ENCODE measurements around the gene CELSR1. TPM values are rescaled to one million over a fixed set of nuclear protein-coding genes. Genes with fewer than 3 reads are reported as not detected.

The CELSR1 gene
- total and polyA plus RNA-seq, 2 of the 13 experiments (the other 11 are each of a cell fraction or from before 2014, with no cell fraction given) = 0.78 to 1.8 TPM

GRCh38 chr22:46546466-46547178 lies 9.2 kb upstream of the CELSR1 start:
- ATAC-seq = no peak; the same call in 2 of the 3 replicates
- no peaks in the 10 kb centered on the region for H3K9me3 ChIP-seq (ENCODE audit: low read length)
- intact Hi-C loops (cut with micrococcal nuclease; ENCODE audit: unreplicated experiment) (loop anchor here (5.0 to 10.0 kb wide), 2 partner anchors 92 to 189 kb away; no protein-coding TSS in a partner anchor), in situ Hi-C loops (cut with HindIII; ENCODE audit: extremely low pct_ligation_motif_present, low pct_unique_long_range_greater_than_20kb) (loop anchor here (25.0 kb wide), 1 partner anchor 409 kb away; no protein-coding TSS in a partner anchor)
- peak overlapping the region in 1 of 3 experiments; percentile 54; a peak in 1 of 6 replicates for H3K4me3 ChIP-seq (replicated peaks in 1 of 3; ENCODE audit: insufficient read depth in 1 of 3, low read depth in 2 of 3, low read length in 3 of 3)
- H3K9ac ChIP-seq (ENCODE audit: insufficient read depth, low read depth, low read length) = peak overlapping the region; percentile 27; the same call in 1 of the 2 replicates
- H3K27ac ChIP-seq (ENCODE audit: extremely low read length, insufficient read depth, low read length) = no peak overlapping the region
- H3K36me3 ChIP-seq (replicated peaks in 1 of 2; ENCODE audit: control insufficient read depth in 1 of 2, insufficient read depth in 2 of 2, low read length in 2 of 2) = no peaks in the 10 kb centered on the region
- DNase-seq (ENCODE audit: low spot score) = no peak
- POLR2A ChIA-PET = interaction anchor here (1.5 to 2.2 kb wide), 3 partner anchors 15 to 210 kb away, joined by 4 to 11 read pairs (median 11); no protein-coding TSS in a partner anchor
- no peak for FAIRE-seq
- H3K4me1 ChIP-seq (ENCODE audit: insufficient read depth, low read length) = peaks cover 47% of the 10 kb centered on the region
- TF ChIP-seq ZNF281 (CRISPR knock-in tag; IDR thresholded peaks at IDR 0.05; ENCODE audit: borderline replicate concordance) (peak; percentile 26; the same call in 1 of the 2 replicates), DR1 (CRISPR knock-in tag; IDR thresholded peaks at IDR 0.05) (no peak), SALL1 (CRISPR knock-in tag; IDR thresholded peaks at IDR 0.05) (peak; percentile 25; the same call in 1 of the 2 replicates)
- TF ChIP-seq, protein P1, sequence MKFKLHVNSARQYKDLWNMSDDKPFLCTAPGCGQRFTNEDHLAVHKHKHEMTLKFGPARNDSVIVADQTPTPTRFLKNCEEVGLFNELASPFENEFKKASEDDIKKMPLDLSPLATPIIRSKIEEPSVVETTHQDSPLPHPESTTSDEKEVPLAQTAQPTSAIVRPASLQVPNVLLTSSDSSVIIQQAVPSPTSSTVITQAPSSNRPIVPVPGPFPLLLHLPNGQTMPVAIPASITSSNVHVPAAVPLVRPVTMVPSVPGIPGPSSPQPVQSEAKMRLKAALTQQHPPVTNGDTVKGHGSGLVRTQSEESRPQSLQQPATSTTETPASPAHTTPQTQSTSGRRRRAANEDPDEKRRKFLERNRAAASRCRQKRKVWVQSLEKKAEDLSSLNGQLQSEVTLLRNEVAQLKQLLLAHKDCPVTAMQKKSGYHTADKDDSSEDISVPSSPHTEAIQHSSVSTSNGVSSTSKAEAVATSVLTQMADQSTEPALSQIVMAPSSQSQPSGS (CRISPR knock-in tag; IDR thresholded peaks at IDR 0.05) = no peak
- TF ChIP-seq, protein P2, sequence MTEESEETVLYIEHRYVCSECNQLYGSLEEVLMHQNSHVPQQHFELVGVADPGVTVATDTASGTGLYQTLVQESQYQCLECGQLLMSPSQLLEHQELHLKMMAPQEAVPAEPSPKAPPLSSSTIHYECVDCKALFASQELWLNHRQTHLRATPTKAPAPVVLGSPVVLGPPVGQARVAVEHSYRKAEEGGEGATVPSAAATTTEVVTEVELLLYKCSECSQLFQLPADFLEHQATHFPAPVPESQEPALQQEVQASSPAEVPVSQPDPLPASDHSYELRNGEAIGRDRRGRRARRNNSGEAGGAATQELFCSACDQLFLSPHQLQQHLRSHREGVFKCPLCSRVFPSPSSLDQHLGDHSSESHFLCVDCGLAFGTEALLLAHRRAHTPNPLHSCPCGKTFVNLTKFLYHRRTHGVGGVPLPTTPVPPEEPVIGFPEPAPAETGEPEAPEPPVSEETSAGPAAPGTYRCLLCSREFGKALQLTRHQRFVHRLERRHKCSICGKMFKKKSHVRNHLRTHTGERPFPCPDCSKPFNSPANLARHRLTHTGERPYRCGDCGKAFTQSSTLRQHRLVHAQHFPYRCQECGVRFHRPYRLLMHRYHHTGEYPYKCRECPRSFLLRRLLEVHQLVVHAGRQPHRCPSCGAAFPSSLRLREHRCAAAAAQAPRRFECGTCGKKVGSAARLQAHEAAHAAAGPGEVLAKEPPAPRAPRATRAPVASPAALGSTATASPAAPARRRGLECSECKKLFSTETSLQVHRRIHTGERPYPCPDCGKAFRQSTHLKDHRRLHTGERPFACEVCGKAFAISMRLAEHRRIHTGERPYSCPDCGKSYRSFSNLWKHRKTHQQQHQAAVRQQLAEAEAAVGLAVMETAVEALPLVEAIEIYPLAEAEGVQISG (CRISPR knock-in tag; IDR thresholded peaks at IDR 0.05) = no peak
- no peaks in the 10 kb centered on the region for H3K79me2 ChIP-seq (ENCODE audit: insufficient read depth, low read length)
- no TSS peak for BruUV-seq (replicated peaks)
- 0 out of 5 replicates have a peak, but pooled peaks cover 2% of the 10 kb centered on the region in 2 experiments for H3K27me3 ChIP-seq (ENCODE audit: control insufficient read depth in 1 of 2, insufficient read depth in 2 of 2, low read length in 2 of 2)
- CTCF ChIA-PET (ENCODE audit: low intra/inter-chr PET ratio, low total read pairs) = no interaction called here
- no peak overlapping the region for H2AFZ ChIP-seq (ENCODE audit: low read length)
- H4K20me1 ChIP-seq (ENCODE audit: insufficient read depth, low read length) = no peaks in the 10 kb centered on the region
- 61% methylated on average over 12 of the region's 14 CpGs for WGBS (ENCODE audit: low lambda C conversion rate)
- H3K4me2 ChIP-seq (ENCODE audit: low read depth, low read length) = peak overlapping the region; percentile 76
